Thyroid gland (tissue), 4 donors: Measurements from ENCODE around the gene IL17RC. TPM values are rescaled to one million over a fixed set of nuclear protein-coding genes. Genes with fewer than 3 reads are reported as not detected.

Source experiments
- DNase-seq, 2 donors: peaks; one replicate each; pipeline ENCODE4 v3.0.0-alpha.2; 2019
- H3K27ac ChIP-seq, 3 donors: fragments of 200-600 bp; sonication (generic); 1 replicate in 2 of 3; 2 replicates in 1 of 3; pipeline ENCODE4 v1.5.1; 2016 to 2019; ENCODE audit warnings: mild to moderate bottlenecking in 1 of 3, moderate library complexity in 1 of 3
- H3K27me3 ChIP-seq: fragments of 200-600 bp; sonication (generic); one replicate; pipeline ENCODE4 v1.5.1; 2019
- H3K36me3 ChIP-seq, 2 donors: fragments of 200-600 bp; sonication (generic); one replicate each; pipeline ENCODE4 v1.5.1; 2016 to 2019
- H3K4me1 ChIP-seq, 2 donors: fragments of 200-600 bp; sonication (generic); one replicate each; pipeline ENCODE4 v1.5.1; 2017 to 2019
- H3K4me3 ChIP-seq, 3 donors: fragments of 200-600 bp; sonication (generic); replicated peaks in 1 of 3; 1 replicate in 2 of 3; 2 replicates in 1 of 3; pipeline ENCODE4 v1.5.1; 2016; ENCODE audit warnings: mild to moderate bottlenecking in 1 of 3
- H3K9me3 ChIP-seq: fragments of 200-600 bp; sonication (generic); one replicate; pipeline ENCODE4 v1.5.1; 2017
- POLR2A ChIP-seq, 2 donors: fragments of 450-650 bp; IDR thresholded peaks; one replicate each; pipeline ENCODE4 v1.6.1; 2017; ENCODE audit warnings: antibody characterized with exemption in 2 of 2, mild to moderate bottlenecking in 2 of 2, moderate library complexity in 1 of 2
- WGBS, 2 donors: methylation state at CpG; one replicate each; pipeline ENCODE4 v1.1.5; 2017; 5-methylcytosine and 5-hydroxymethylcytosine counted together
- intact Hi-C: fragments of 100-400 bp; cut with DNase I; formaldehyde crosslinking; loops from one replicate; pipeline ENCODE4 v1.15.1; 2023
- total RNA-seq, 4 donors: library from RNA; depleted of rRNA; stranded (reverse); fragments of >200 nt; gene quantifications; one replicate each; pipeline ENCODE4 v1.2.3, GENCODE V29; 2016
- TF ChIP-seq, protein P1 (sequence below), 6 experiments: fragments of 200-600 bp in 3 of 6; fragments of 450-650 bp in 3 of 6; sonication (generic) in 3 of 6; IDR thresholded peaks; one replicate each; pipeline ENCODE4 v1.5.1; 2016 to 2019; ENCODE audit warnings: antibody characterized with exemption in 6 of 6, mild to moderate bottlenecking in 2 of 6, inconsistent platforms in 1 of 6, moderate library complexity in 1 of 6

Gene IL17RC
- total RNA-seq, 4 donors from 2014 or later = 64.2 to 70.2 (median 68.0) TPM

GRCh38 chr3:9932843-9933560 is 16.1 kb downstream of the IL17RC start:
- Histone ChIP-seq H3K9me3 (no peaks in the 10 kb centered on the region), H3K4me1 (peaks cover 25 to 38% of the 10 kb centered on the region in 2 donors), H3K36me3 (peaks cover 6 to 15% of the 10 kb centered on the region in 2 donors), H3K27ac (peak overlapping the region; percentile 88 to 98 (median 90)), H3K4me3 (peak overlapping the region; percentile 39 to 80 (median 70)), H3K27me3 (no peaks in the 10 kb centered on the region)
- TF ChIP-seq, protein P1, sequence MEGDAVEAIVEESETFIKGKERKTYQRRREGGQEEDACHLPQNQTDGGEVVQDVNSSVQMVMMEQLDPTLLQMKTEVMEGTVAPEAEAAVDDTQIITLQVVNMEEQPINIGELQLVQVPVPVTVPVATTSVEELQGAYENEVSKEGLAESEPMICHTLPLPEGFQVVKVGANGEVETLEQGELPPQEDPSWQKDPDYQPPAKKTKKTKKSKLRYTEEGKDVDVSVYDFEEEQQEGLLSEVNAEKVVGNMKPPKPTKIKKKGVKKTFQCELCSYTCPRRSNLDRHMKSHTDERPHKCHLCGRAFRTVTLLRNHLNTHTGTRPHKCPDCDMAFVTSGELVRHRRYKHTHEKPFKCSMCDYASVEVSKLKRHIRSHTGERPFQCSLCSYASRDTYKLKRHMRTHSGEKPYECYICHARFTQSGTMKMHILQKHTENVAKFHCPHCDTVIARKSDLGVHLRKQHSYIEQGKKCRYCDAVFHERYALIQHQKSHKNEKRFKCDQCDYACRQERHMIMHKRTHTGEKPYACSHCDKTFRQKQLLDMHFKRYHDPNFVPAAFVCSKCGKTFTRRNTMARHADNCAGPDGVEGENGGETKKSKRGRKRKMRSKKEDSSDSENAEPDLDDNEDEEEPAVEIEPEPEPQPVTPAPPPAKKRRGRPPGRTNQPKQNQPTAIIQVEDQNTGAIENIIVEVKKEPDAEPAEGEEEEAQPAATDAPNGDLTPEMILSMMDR (IDR thresholded peaks at IDR 0.05) = peak; percentile 49 to 83 (median 80)
- TF ChIP-seq POLR2A (IDR thresholded peaks at IDR 0.05) = peak in 1 of 2 donors; percentile 38
- 2 to 3% methylated on average over 13 to 20 of the region's 77 CpGs for WGBS, 2 donors
- DNase-seq = peak; percentile 94 to 95
- intact Hi-C loops = no loop called here

- 0 to 1% methylated on average over 20 to 27 of the region's 50 CpGs for WGBS, 2 donors
- no peaks in the 10 kb centered on the region for H3K27me3 ChIP-seq
- peaks cover 25 to 39% of the 10 kb centered on the region in 2 donors for H3K4me1 ChIP-seq
- peaks cover 6 to 20% of the 10 kb centered on the region in 2 donors for H3K36me3 ChIP-seq
- TF ChIP-seq, protein P1 (IDR thresholded peaks at IDR 0.05) = no peak
- peak; percentile 53 to 97 for TF ChIP-seq POLR2A (IDR thresholded peaks at IDR 0.05)
- DNase-seq = peak; percentile 98
- peak within 1 kb of the TSS; percentile 39 to 80 (median 70) for H3K4me3 ChIP-seq
- intact Hi-C loops = no loop called here
- H3K27ac ChIP-seq = peak within 1 kb of the TSS; percentile 88 to 98 (median 90)
- no peaks in the 10 kb centered on the region for H3K9me3 ChIP-seq
These were observed 16.8 kb downstream of the IL17RC start, which contains the start of gene CRELD1 for GRCh38 chr3:9933561-9934234. TSS of gene CRELD1 (plus strand) at chr3:9933834. CDS start at chr3:9934439, 605 bp downstream.

DNA sequence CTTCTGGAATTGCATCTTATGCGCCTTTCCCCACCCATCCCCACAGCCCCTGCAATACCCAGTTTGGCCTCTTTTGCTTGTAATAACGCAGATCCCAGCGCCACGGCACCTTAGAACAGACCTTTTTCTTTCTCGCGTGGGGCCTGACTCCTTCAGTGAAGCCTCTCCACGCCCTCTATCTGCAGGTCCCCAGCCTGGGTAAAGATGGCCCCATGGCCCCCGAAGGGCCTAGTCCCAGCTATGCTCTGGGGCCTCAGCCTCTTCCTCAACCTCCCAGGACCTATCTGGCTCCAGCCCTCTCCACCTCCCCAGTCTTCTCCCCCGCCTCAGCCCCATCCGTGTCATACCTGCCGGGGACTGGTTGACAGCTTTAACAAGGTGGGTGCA is 17.3 kb downstream of the IL17RC start:
- Histone ChIP-seq H3K27me3 (no peaks in the 10 kb centered on the region), H3K27ac (peak overlapping the region; percentile 88 to 98 (median 90)), H3K36me3 (peaks cover 6 to 20% of the 10 kb centered on the region in 2 donors), H3K4me3 (peak overlapping the region; percentile 5 to 80 (median 57)), H3K4me1 (peaks cover 25 to 45% of the 10 kb centered on the region in 2 donors), H3K9me3 (no peaks in the 10 kb centered on the region)
- peak in 1 of 2 donors; percentile 17 for DNase-seq
- intact Hi-C loops = no loop called here
- 13 to 24% methylated on average over 11 of the region's 11 CpGs for WGBS, 2 donors
- TF ChIP-seq, protein P1 (IDR thresholded peaks at IDR 0.05) = no peak
- no peak for TF ChIP-seq POLR2A (IDR thresholded peaks at IDR 0.05)

GRCh38 chr3:9934993-9935392 is 18.1 kb downstream of the IL17RC start:
- peaks cover 6 to 20% of the 10 kb centered on the region in 2 donors for H3K36me3 ChIP-seq
- intact Hi-C loops = no loop called here
- 43 to 48% methylated on average over 4 of the region's 4 CpGs for WGBS, 2 donors
- peak overlapping the region in 2 of 3 donors; percentile 88 to 98 for H3K27ac ChIP-seq
- H3K4me3 ChIP-seq = peak overlapping the region in 2 of 3 donors; percentile 57 to 80
- H3K9me3 ChIP-seq = no peaks in the 10 kb centered on the region
- DNase-seq = no peak
- H3K4me1 ChIP-seq = peaks cover 25 to 45% of the 10 kb centered on the region in 2 donors
- no peaks in the 10 kb centered on the region for H3K27me3 ChIP-seq
- TF ChIP-seq, protein P1 (IDR thresholded peaks at IDR 0.05) = no peak
- TF ChIP-seq POLR2A (IDR thresholded peaks at IDR 0.05) = no peak
